Measurements from ENCODE around the gene RBM39.

- no peak for TF ChIP-seq CTCF (conservative IDR thresholded peaks at IDR 0.05; ENCODE audit: low read depth in 2 of 2)
- TF ChIP-seq EZH2 (IDR thresholded peaks at IDR 0.05; ENCODE audit: low read depth, unreplicated experiment): no peak
- TF ChIP-seq EZH2phosphoT487 (IDR thresholded peaks at IDR 0.05; ENCODE audit: unreplicated experiment): no peak
- TF ChIP-seq JUNB (IDR thresholded peaks at IDR 0.05; ENCODE audit: unreplicated experiment): no peak
- TF ChIP-seq STAT1 (IDR thresholded peaks at IDR 0.05; ENCODE audit: unreplicated experiment): no peak
- no peak for TF ChIP-seq REST (IDR thresholded peaks at IDR 0.05; ENCODE audit: unreplicated experiment)
- no peak for TF ChIP-seq POLR2AphosphoS5 (IDR thresholded peaks at IDR 0.05; ENCODE audit: low read depth)
- TF ChIP-seq CREB1 (CRISPR knock-in tag; IDR thresholded peaks at IDR 0.05; ENCODE audit: low read depth): no peak
- TF ChIP-seq ETS1 (IDR thresholded peaks at IDR 0.05): no peak
- TF ChIP-seq ZNF114 (CRISPR knock-in tag; IDR thresholded peaks at IDR 0.05): no peak
- no peak for TF ChIP-seq ZNF462 (CRISPR knock-in tag; IDR thresholded peaks at IDR 0.05)
- TF ChIP-seq NANOG (IDR thresholded peaks at IDR 0.05; ENCODE audit: borderline replicate concordance): no peak
Observed at GRCh38 chr20:35791821-35792220, 49.8 kb upstream of the RBM39 start.

All from GM23338 (cell line).